HEK293T (cell line): Measurements from ENCODE around the gene VPS26C.

Experiments
- ARNT ChIP-seq: fragments of 450-650 bp; IDR thresholded peaks from 2 replicates; pipeline ENCODE4 v1.6.1; 2017; ENCODE audit warnings: mild to moderate bottlenecking
- BHLHE40 ChIP-seq: fragments of 450-650 bp; IDR thresholded peaks from 2 replicates; pipeline ENCODE4 v1.6.1; 2016; ENCODE audit warnings: mild to moderate bottlenecking, moderate library complexity, borderline replicate concordance
- CTBP1 ChIP-seq: fragments of 450-650 bp; IDR thresholded peaks from 2 replicates; pipeline ENCODE4 v1.6.1; 2016; ENCODE audit warnings: borderline replicate concordance
- ELF4 ChIP-seq: fragments of 450-650 bp; IDR thresholded peaks from 2 replicates; pipeline ENCODE4 v1.6.1; 2017; ENCODE audit warnings: antibody characterized with exemption
- FOXA1 ChIP-seq: fragments of 450-650 bp; IDR thresholded peaks from 2 replicates; pipeline ENCODE4 v1.6.1; 2016; ENCODE audit warnings: mild to moderate bottlenecking
- FOXM1 ChIP-seq: fragments of 450-650 bp; IDR thresholded peaks from 2 replicates; pipeline ENCODE4 v1.6.1; 2017; ENCODE audit warnings: mild to moderate bottlenecking, borderline replicate concordance
- HDGF ChIP-seq: fragments of 450-650 bp; IDR thresholded peaks from 2 replicates; pipeline ENCODE4 v1.6.1; 2017; ENCODE audit warnings: antibody characterized with exemption, borderline replicate concordance
- LEF1 ChIP-seq: fragments of 450-650 bp; IDR thresholded peaks from 2 replicates; pipeline ENCODE4 v1.6.1; 2017; ENCODE audit warnings: mild to moderate bottlenecking, borderline replicate concordance
- NFRKB ChIP-seq: fragments of 450-650 bp; IDR thresholded peaks from 2 replicates; pipeline ENCODE4 v1.6.1; 2016; ENCODE audit warnings: mild to moderate bottlenecking, moderate library complexity
- SP1 ChIP-seq: fragments of 450-650 bp; IDR thresholded peaks from 2 replicates; pipeline ENCODE4 v1.6.1; 2017
- SUZ12 ChIP-seq: fragments of 450-650 bp; IDR thresholded peaks from 2 replicates; pipeline ENCODE4 v1.6.1; 2016; ENCODE audit warnings: mild to moderate bottlenecking
- TARDBP ChIP-seq: fragments of 450-650 bp; IDR thresholded peaks from 2 replicates; pipeline ENCODE4 v1.6.1; 2016
- TF ChIP-seq, protein P1 (sequence below): fragments of 450-650 bp; IDR thresholded peaks from 2 replicates; pipeline ENCODE4 v1.6.1; 2016

DNA sequence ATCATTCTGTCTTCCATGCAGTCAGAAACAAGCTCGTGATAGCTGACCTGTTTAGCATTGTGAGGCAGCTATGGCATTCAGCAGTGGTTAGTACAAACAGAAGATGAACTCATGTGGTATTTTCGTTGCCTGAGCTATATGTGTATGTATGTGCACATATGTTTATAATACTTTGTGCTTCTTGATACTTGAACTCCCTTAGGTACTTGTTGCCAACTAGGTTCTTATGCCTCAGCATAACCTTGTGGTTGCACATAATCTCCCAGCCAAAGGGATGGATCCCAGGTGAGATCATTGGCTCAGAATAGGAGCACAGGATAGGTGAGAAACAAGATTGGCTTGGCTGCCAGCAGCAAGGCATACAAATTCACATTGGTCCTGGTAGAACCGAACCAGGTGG lies 86.1 kb downstream of the VPS26C start:
- TF ChIP-seq, protein P1, sequence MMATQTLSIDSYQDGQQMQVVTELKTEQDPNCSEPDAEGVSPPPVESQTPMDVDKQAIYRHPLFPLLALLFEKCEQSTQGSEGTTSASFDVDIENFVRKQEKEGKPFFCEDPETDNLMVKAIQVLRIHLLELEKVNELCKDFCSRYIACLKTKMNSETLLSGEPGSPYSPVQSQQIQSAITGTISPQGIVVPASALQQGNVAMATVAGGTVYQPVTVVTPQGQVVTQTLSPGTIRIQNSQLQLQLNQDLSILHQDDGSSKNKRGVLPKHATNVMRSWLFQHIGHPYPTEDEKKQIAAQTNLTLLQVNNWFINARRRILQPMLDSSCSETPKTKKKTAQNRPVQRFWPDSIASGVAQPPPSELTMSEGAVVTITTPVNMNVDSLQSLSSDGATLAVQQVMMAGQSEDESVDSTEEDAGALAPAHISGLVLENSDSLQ: no peak
- TF ChIP-seq CTBP1 (no peak), FOXM1 (no peak), FOXA1 (no peak), TARDBP (no peak), BHLHE40 (no peak), NFRKB (no peak), HDGF (no peak), ARNT (no peak), ELF4 (no peak), SP1 (no peak), SUZ12 (no peak), LEF1 (no peak)
